ENCODE data around the gene RNFT1.
"Not testable (repeated sequence)": the region's sequence is repeated elsewhere in the genome, so short reads cannot be mapped to it uniquely, and the experiment has no call there.

- not testable (repeated sequence) for TF ChIP-seq CTCF, EP300, POLR2A (IDR thresholded peaks at IDR 0.05)
Measured at GRCh38 chr17:59946433-59946832, 18.1 kb downstream of the RNFT1 start.

Measured in ovary (tissue), 3 donors.